Panc1 (cell line): ENCODE data around the gene EMC9.

Experiments
- POLR2AphosphoS5 ChIP-seq: IDR thresholded peaks from 2 replicates; pipeline ENCODE4 v1.6.1; 2012; ENCODE audit warnings: mild to moderate bottlenecking, low read depth, low read length, moderate library complexity
- SIN3A ChIP-seq: IDR thresholded peaks from 2 replicates; pipeline ENCODE4 v1.6.1; 2012; ENCODE audit warnings: low read depth, mild to moderate bottlenecking, low read length, moderate library complexity, borderline replicate concordance; ENCODE audit not compliant: insufficient read depth
- TCF7L2 ChIP-seq: IDR thresholded peaks from 2 replicates; pipeline ENCODE4 v1.6.1; 2011; ENCODE audit warnings: mild to moderate bottlenecking, low read depth, low read length, inconsistent platforms
- TF ChIP-seq, protein P1 (sequence below): fragments of 450-650 bp; IDR thresholded peaks from 2 replicates; pipeline ENCODE4 v1.5.1; 2017; ENCODE audit warnings: mild to moderate bottlenecking
- TF ChIP-seq, protein P2 (sequence below), 2 experiments: IDR thresholded peaks; 2 replicates each; pipeline ENCODE4 v1.6.1; 2011 to 2012; ENCODE audit warnings: low read depth in 2 of 2, control low read depth in 1 of 2, low read length in 1 of 2, mild to moderate bottlenecking in 1 of 2, moderate library complexity in 1 of 2; ENCODE audit not compliant: insufficient read depth in 1 of 2

DNA sequence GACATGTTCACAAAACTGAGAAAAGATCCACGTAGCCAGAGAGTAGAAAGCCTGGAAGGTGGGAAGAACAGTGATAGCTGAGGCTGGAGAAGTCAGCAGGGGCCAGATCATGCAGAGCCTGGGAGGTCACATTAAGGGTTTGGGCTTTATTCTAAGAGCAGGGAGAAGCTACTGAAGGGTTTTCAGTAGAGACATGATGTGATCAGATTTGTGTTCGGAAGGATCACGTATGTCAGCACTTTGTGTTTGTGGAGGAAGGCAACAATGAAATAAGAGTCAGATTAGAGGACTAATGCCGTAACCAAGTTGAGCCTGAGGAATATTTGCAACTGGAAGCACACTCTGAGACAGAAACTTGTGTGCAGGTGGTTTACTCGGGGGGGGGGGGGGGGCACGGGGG is 51.5 kb downstream of the EMC9 start:
- TF ChIP-seq, protein P1, sequence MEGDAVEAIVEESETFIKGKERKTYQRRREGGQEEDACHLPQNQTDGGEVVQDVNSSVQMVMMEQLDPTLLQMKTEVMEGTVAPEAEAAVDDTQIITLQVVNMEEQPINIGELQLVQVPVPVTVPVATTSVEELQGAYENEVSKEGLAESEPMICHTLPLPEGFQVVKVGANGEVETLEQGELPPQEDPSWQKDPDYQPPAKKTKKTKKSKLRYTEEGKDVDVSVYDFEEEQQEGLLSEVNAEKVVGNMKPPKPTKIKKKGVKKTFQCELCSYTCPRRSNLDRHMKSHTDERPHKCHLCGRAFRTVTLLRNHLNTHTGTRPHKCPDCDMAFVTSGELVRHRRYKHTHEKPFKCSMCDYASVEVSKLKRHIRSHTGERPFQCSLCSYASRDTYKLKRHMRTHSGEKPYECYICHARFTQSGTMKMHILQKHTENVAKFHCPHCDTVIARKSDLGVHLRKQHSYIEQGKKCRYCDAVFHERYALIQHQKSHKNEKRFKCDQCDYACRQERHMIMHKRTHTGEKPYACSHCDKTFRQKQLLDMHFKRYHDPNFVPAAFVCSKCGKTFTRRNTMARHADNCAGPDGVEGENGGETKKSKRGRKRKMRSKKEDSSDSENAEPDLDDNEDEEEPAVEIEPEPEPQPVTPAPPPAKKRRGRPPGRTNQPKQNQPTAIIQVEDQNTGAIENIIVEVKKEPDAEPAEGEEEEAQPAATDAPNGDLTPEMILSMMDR, result no peak
- TF ChIP-seq, protein P2, sequence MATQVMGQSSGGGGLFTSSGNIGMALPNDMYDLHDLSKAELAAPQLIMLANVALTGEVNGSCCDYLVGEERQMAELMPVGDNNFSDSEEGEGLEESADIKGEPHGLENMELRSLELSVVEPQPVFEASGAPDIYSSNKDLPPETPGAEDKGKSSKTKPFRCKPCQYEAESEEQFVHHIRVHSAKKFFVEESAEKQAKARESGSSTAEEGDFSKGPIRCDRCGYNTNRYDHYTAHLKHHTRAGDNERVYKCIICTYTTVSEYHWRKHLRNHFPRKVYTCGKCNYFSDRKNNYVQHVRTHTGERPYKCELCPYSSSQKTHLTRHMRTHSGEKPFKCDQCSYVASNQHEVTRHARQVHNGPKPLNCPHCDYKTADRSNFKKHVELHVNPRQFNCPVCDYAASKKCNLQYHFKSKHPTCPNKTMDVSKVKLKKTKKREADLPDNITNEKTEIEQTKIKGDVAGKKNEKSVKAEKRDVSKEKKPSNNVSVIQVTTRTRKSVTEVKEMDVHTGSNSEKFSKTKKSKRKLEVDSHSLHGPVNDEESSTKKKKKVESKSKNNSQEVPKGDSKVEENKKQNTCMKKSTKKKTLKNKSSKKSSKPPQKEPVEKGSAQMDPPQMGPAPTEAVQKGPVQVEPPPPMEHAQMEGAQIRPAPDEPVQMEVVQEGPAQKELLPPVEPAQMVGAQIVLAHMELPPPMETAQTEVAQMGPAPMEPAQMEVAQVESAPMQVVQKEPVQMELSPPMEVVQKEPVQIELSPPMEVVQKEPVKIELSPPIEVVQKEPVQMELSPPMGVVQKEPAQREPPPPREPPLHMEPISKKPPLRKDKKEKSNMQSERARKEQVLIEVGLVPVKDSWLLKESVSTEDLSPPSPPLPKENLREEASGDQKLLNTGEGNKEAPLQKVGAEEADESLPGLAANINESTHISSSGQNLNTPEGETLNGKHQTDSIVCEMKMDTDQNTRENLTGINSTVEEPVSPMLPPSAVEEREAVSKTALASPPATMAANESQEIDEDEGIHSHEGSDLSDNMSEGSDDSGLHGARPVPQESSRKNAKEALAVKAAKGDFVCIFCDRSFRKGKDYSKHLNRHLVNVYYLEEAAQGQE (IDR thresholded peaks at IDR 0.05; ENCODE audit: insufficient read depth in 1 of 2, low read depth in 2 of 2, low read length in 1 of 2), result no peak
- TF ChIP-seq SIN3A (no peak), POLR2AphosphoS5 (no peak), TCF7L2 (no peak)
